HG02943 (cell line): Measurements from ENCODE around the gene ADAMTS6.

Source experiments
- ATAC-seq: cut with Tn5 transposase; IDR thresholded peaks from one replicate; pipeline ENCODE4 v1.9.1; 2021; ENCODE audit warnings: mild to moderate bottlenecking, low read depth, moderate library complexity; ENCODE audit not compliant: unreplicated experiment

Gene ADAMTS6

DNA sequence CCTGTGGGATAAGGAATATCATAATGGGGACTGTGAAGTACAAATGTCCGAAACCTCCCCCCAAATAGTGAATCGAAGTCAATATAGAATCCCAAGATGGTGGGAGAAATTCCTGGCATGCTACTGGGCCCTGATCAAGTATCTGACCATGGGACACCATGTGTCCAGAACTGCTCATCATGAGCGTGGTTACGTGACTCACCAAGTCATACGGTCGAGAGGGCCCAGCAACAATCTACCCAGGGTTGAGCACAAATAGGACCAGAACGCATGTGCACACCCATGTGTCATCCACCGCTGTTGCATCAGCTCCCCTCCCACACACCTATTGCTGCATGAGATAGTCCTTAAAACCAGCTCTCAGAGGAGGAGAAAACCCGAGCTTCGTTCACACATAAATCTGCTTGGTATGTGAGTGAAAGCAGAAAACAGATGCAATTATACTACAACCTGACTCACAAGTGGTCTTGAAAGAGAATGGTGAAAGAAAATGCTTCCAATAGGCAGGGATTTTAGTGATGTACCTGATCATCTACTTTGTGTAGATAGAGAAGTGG is 359.8 kb downstream of the ADAMTS6 start:
- ATAC-seq, result no peak

DNA sequence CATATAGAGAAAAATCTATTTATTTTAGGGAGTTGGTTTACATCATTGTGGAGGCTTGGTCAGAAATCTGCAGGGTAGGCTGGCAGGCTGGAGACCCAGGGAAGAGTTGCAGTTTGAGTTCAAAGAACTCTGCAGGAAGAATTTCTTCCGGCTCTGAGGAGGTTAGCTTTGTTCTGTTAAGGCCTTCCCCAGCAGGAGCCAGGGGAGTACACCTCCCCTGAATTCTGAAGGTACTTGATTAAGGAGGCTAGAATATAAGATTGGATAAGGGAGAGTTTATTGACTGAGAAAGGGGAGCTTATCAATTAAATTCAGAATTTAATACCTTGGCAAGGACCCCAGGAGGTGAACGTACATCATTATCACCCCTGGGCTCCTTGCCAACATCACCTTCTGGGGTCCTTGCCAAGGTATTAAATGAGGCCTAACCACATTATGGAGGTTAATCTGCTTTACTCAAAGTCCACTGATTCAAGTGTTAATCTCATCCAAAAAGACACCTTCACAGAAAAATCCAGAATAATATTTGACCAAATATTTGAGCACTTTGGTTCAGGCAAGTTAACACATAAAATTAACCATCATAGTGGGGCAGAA is 361.3 kb downstream of the ADAMTS6 start:
- no peak for ATAC-seq

DNA sequence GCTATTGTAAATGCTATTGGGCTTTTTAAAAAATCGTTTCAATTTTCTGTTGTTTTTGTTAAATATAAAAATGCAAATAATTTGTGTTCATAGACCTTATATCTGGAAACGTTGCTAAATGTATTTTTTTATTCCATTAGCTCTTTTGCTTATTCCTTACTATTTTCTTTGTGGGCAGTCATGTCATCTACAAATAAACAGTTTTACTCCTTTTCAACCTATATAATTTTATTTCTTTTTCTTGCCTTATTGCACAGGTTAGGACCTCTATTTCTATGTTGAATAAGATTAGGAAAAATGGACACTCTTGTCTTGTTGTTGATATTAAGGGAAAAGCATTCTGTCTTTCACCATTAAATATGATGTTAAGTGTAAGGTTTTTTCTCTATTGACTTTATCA is 364.2 kb downstream of the ADAMTS6 start:
- ATAC-seq, result no peak

DNA sequence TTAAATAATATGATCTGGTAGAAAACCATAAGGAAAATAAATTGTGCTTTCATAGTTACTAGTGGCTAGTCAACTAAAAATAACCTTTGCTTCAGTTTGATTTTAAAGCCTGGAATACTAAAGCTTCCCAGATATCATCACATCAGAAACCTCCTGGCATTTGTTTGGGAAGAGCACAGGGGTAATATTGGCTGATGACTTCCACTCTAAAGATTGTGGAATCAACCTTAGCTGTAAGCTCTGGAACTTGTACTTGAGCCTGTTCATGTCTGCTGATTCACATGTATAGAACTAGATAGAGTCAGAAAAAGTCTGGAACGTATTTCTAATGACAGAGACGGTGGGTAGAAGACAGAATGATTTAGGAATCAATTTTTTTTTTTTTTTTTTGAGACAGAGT is 367.9 kb downstream of the ADAMTS6 start:
- ATAC-seq, result no peak

DNA sequence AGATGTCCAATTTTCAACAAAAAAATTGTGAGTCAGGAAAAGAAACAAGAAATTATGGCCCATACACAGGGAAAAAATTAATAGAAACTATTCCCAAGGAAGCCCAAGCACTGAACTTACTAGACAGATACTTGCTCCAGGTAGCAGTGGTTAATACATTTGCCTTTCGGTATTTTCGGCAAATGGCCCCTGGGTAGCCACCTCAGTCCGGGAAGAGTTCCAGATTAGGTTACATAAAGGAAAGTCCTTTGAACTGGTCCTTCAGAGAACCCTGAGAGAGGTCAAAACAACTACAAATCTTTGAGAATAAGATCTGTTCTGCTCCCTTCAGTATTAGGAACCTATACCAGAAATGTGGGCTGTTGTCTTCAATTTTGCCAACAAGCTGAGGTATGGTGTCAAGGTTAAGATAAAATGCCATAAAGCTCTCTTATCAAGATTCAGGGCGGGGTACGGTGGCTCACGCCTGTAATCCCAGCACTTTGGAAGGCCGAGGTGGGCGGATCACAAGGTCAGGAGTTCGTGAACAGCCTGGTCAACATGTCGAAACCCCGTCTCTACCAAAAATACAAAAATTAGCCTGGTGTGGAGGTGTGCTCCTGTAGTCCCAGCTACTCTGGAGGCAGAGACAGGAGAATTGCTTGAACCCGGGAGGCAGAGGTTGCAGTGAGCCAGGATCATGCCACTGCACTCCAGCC is 369.6 kb downstream of the ADAMTS6 start:
- ATAC-seq, result no peak

DNA sequence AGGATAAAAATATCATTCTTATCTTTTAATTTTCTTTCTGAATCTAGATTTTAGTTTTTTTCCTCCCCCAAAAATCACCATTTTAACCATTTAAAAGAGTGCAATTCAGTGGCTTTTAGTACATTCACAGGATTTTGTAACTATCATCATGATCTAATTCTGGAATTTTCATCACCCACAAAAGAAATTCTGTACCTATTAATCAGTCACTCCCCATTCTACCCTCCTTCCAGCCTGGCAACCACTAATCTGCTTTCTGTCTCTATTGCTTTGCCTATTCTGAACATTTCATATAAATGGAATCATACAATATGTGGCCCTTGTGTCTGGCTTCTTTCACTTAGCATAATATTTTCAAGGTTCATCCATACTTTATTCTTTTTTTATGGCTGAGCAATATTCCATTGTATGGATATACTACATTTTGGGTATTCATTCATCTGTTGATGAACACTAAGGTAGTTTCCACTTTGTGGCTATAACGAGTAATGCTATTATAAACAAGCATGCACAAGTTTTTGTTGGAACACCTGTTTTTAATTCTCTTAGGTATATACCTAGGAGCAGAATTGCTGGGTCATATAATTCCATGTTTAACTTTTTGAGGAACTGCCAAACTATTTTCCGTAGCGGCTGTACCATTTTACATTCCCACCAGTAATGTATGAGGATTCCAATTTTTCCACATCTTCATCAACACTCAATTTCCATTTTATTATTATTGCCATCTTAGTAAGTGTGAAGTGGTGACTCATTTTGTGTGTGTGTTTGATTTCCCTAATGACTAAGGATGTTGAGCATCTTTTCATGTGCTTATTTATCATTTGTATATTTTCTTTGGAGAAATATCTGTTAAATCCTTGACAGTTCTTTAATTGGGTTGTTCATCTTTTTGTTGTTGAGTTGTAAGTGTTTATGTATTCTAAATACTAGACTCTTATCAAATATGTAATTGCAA is 372.7 kb downstream of the ADAMTS6 start:
- ATAC-seq, result no peak

DNA sequence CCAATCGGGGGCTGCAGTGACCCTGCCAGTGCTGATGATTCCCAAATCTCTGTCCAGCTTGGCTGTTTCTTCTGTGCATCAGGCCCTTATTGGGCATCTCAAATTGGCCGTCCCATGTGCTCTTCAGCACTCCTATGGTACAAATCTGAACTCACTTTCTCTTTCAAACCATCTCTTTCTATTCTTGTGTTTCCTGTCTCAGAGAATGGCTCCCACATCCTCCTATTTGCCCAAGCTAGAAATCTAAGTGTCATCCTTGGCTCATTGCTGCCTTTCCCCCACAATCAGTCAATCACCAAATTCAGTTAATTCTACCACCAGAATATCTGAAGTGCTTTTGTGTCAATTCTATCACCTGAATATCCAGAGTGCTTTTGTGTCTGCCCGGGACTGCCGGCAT is 376.4 kb downstream of the ADAMTS6 start:
- no peak for ATAC-seq

DNA sequence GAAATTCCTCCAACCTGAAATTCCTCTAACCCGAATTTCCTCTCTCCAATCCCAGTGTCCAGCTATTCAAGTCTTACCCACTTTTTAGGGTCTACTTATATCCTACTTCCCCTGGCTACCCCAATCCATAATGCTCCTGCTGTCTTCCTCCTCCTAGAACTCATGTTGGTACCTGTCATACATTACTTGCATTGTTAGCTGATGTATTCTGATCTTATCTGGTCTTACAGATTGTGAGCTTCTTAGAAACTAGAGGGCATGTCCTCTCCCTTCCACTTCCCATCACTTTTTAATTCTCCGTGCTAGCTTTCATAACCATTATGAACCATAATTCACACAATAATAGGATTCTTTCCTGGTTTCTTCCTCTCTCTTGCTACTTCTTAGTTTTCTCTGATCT is 376.9 kb downstream of the ADAMTS6 start:
- ATAC-seq, result no peak

DNA sequence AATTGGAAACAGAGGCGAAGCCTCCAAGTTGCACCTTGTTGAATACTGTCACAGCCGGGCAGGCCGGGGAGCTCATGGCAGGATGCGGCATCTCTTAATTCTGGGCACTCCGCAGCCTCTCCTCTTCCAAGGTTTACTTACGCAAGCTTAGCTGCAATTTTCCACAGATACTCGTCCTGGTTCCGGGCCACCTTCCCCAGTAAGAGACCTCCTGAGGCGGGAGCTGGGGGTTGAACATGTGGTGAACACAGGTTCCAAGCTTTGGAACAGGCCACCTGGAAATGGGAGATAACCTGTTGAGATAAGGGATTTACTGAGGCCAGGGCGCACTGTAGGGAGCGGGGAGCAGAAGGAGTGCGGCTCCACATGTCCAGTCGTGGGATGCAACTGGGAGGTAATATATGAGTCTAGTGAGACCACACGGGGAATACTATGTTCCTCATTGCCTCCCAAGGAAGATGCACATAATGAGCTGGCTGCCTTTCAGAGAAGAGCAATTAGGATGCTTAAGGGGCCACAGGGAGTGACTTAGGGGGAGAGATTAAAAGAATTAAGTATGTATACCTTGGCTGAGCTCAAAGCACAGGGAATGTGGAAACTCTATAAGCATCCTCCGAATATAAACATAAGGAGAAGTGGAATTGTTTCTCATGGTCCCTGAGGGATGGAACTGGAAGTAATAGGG is 377.8 kb downstream of the ADAMTS6 start:
- no peak for ATAC-seq

DNA sequence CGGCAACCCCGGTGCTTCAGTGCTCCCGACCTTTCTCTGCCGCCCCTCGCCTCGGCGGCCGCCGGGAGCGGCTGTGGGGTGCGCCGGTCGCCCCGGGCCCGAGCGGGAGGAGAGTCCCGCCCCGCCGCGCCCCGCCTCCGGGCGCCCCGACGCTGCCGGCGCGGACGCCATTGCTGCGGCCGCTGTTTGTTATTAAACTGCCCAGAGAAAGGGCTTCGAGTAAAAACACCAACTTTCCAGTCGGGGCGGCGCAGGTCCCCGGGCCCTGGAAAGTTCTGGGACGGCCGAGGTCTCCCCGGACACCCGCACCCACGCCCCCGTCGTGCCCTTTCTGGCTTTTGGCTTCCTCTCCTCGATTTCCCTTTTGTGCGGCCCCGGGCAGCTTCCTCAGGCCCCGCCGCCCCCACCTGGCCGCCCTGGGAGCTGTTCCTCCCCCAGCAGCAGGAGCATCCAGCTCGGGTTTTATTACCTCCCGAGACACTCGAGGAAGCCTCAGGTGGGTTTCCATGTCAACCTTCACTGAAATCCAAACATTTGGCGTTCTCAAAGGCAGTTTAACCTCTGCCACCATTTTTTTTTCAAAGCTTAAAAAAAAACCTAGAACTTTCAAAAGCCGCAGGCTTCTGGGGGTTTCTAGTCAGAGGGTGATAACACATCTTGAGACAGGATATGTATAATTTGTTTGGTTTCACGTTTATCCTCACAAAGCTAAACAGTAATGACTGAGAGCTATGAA is 378.6 kb downstream of the ADAMTS6 start:
- peak; percentile 68 for ATAC-seq

DNA sequence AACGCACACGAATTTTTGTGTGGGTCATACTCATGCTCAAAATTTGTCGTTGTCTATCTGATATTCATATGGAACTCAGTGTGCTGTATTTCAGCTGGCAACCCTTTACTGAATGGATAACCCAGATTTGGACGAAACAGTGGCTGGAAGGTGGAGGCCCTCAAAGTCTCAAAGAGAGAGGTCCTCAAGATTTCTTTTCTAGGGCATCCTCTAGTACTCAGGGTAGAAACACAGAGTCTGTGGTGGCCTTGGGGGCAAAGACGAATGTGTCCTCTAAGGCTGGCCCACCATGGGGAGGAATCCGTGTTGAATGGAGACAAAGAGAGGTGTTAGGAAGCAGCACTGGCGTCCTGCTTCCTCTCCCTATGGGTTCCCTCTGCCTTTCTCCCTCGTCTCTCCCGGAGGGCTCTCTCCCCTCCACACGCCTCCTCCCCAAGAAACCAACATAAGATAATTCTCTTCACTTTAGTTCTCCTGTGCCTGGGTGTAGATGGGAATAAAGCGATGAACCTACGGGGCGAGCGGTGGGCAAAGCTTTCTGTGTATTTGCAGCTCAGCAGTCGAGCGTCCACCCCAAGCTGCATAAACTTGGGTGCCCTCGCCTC is 379.2 kb downstream of the ADAMTS6 start:
- peak; percentile 19 for ATAC-seq

DNA sequence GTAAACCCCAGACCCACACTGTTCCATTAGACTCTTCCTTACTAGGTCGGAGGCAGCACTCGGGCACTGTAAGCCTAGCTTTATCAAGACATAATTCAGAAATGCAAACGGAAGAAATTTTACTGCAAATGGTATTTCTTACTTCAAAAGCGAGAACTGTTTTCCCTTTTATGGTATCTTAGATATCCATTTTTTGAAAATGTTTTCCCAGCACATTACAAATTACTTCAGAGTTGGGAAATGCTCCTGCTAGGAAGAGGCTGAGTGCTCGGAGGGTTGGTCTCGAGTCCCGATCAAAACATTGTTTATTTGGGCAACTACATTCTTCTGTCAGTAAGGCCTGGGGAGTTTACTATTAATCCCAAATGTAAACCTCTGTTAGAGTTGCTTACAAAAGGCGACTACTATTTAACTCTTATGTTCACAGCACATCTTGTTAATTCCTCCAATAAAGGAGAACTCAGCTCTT is 380.1 kb downstream of the ADAMTS6 start:
- no peak for ATAC-seq

DNA sequence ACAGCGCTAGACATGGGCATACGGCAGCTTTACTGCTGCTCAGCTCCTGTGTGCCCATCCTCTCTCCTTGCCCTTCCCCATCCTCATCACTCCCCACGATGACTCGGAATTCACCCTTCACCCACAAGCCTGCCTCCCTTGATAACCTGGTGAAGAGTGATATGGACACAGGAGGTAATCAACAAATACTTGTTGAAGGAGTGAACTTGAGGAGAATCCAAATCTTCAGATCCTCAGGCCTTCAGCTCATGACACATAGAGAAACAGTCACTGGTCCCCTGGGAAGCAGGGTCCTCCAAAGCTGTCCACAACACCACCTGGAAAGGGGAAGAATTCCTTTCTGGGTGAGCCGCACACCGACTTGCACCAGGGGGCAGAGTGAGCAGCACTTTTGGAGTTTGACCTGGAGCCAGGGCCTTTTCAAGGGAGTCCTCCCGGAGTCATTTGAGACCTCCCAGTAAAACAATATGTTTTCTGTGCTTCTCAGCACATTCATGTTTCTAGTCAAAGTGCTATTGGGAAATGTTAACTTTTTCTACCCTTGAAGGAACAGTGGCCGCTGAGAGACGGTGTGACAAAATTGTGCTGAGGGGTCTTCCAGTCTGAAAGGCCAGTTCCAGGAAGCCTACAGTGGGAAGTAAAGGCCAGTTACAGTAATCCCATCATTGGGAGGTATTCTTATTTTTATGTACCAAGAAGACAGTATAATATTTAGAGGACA is 380.6 kb downstream of the ADAMTS6 start:
- no peak for ATAC-seq
